Astrocyte (in vitro differentiated cells and primary cell): ENCODE measurements around the gene ZNF592. TPM values are rescaled to one million over a fixed set of nuclear protein-coding genes. Genes with fewer than 3 reads are reported as not detected.
"Not testable (repeated sequence)": the region's sequence is repeated elsewhere in the genome, so short reads cannot be mapped to it uniquely, and the experiment has no call there.

Experiments used
- DNase-seq: peaks from one replicate; pipeline ENCODE4 v3.0.0-alpha.2; 2010; ENCODE audit warnings: low read depth
- FAIRE-seq: peaks from 2 replicates; lab custom pipeline; 2011; peaks lifted over from hg19 to GRCh38; lab: Jason Lieb, UNC
- H2AFZ ChIP-seq: 2 replicates; pipeline ENCODE4 v1.6.0; 2012; ENCODE audit warnings: low read depth, low read length, inconsistent platforms
- H3K27ac ChIP-seq: 2 replicates; pipeline ENCODE4 v1.5.1; 2011; ENCODE audit warnings: low read depth, low read length, inconsistent platforms
- H3K27me3 ChIP-seq: 2 replicates; pipeline ENCODE4 v1.6.0; 2011; ENCODE audit warnings: low read length, inconsistent platforms; ENCODE audit not compliant: insufficient read depth
- H3K36me3 ChIP-seq: 2 replicates; pipeline ENCODE4 v1.5.1; 2011; ENCODE audit warnings: low read length, inconsistent platforms; ENCODE audit not compliant: insufficient read depth
- H3K4me1 ChIP-seq: 2 replicates; pipeline ENCODE4 v1.5.1; 2011; ENCODE audit warnings: low read length, inconsistent platforms; ENCODE audit not compliant: insufficient read depth
- H3K4me2 ChIP-seq: 2 replicates; pipeline ENCODE4 v1.6.0; 2012; ENCODE audit warnings: low read length, inconsistent platforms
- H3K4me3 ChIP-seq: 2 replicates; pipeline ENCODE4 v1.5.1; 2011; ENCODE audit warnings: low read depth, mild to moderate bottlenecking, low read length, inconsistent platforms; ENCODE audit not compliant: insufficient read depth
- H3K79me2 ChIP-seq: 2 replicates; pipeline ENCODE4 v1.6.0; 2012; ENCODE audit warnings: mild to moderate bottlenecking, low read length, inconsistent platforms; ENCODE audit not compliant: insufficient read depth
- H3K9ac ChIP-seq: 2 replicates; pipeline ENCODE4 v1.6.0; 2012; ENCODE audit warnings: mild to moderate bottlenecking, low read length, inconsistent platforms
- H3K9me3 ChIP-seq: 2 replicates; pipeline ENCODE4 v1.5.1; 2012; ENCODE audit warnings: low read depth, mild to moderate bottlenecking, low read length, inconsistent platforms; ENCODE audit not compliant: insufficient read depth
- H4K20me1 ChIP-seq: 2 replicates; pipeline ENCODE4 v1.6.0; 2012; ENCODE audit warnings: low read length, inconsistent platforms; ENCODE audit not compliant: insufficient read depth
- H3K27ac Mint-ChIP-seq: one replicate; pipeline ENCODE4 v1.8.0; 2021; ENCODE audit warnings: mild to moderate bottlenecking, mixed read lengths; ENCODE audit not compliant: unreplicated experiment
- H3K27me3 Mint-ChIP-seq: one replicate; pipeline ENCODE4 v1.8.0; 2021; ENCODE audit warnings: low read depth, mixed read lengths; ENCODE audit not compliant: unreplicated experiment
- H3K36me3 Mint-ChIP-seq: one replicate; pipeline ENCODE4 v1.8.0; 2021; ENCODE audit warnings: low read depth, mixed read lengths; ENCODE audit not compliant: unreplicated experiment
- H3K4me1 Mint-ChIP-seq: one replicate; pipeline ENCODE4 v1.8.0; 2021; ENCODE audit warnings: low read depth, mixed read lengths; ENCODE audit not compliant: unreplicated experiment
- H3K4me3 Mint-ChIP-seq: one replicate; pipeline ENCODE4 v1.8.0; 2021; ENCODE audit warnings: mild to moderate bottlenecking, moderate library complexity, mixed read lengths; ENCODE audit not compliant: unreplicated experiment
- H3K9me3 Mint-ChIP-seq: one replicate; pipeline ENCODE4 v1.8.0; 2021; ENCODE audit warnings: mild to moderate bottlenecking, mixed read lengths; ENCODE audit not compliant: unreplicated experiment
- CTCF ChIP-seq: IDR thresholded peaks from 2 replicates; pipeline ENCODE4 v1.5.1; 2011; ENCODE audit warnings: low read depth, mild to moderate bottlenecking, inconsistent platforms, low read length, moderate library complexity; ENCODE audit not compliant: insufficient read depth
- EZH2 ChIP-seq: IDR thresholded peaks from 2 replicates; pipeline ENCODE4 v1.6.1; 2012; ENCODE audit warnings: mild to moderate bottlenecking, low read length, inconsistent platforms; ENCODE audit not compliant: insufficient read depth
- total RNA-seq: library from RNA; stranded (reverse); gene quantifications from 2 replicates; pipeline ENCODE4 v1.2.1, GENCODE V29; 2021

Gene ZNF592
- total RNA-seq, 1 donor from 2014 or later: 25.1 TPM

- H3K79me2 ChIP-seq: peaks cover 88% of the 10 kb centered on the region
- no peaks in the 10 kb centered on the region for H3K27me3 ChIP-seq
- H3K4me3 ChIP-seq: no peak overlapping the region
- Mint-ChIP-seq H3K4me1 (peaks cover 29% of the 10 kb centered on the region), H3K27me3 (no peaks in the 10 kb centered on the region), H3K27ac (no peak overlapping the region), H3K4me3 (no peak overlapping the region), H3K36me3 (peaks cover 3% of the 10 kb centered on the region), H3K9me3 (no peaks in the 10 kb centered on the region)
- FAIRE-seq (no peak), DNase-seq (no peak)
- no peak overlapping the region for H2AFZ ChIP-seq
- no peaks in the 10 kb centered on the region for H3K9me3 ChIP-seq
- H3K4me1 ChIP-seq: peaks cover 32% of the 10 kb centered on the region
- peaks cover 79% of the 10 kb centered on the region for H4K20me1 ChIP-seq
- TF ChIP-seq EZH2 (no peak), CTCF (no peak)
- no peaks in the 10 kb centered on the region for H3K36me3 ChIP-seq
- H3K4me2 ChIP-seq: peak overlapping the region; percentile 68
- peak overlapping the region; percentile 8 for H3K27ac ChIP-seq
- no peak overlapping the region for H3K9ac ChIP-seq
Observed at GRCh38 chr15:84752195-84752594, 3.8 kb downstream of the ZNF592 start.

DNA sequence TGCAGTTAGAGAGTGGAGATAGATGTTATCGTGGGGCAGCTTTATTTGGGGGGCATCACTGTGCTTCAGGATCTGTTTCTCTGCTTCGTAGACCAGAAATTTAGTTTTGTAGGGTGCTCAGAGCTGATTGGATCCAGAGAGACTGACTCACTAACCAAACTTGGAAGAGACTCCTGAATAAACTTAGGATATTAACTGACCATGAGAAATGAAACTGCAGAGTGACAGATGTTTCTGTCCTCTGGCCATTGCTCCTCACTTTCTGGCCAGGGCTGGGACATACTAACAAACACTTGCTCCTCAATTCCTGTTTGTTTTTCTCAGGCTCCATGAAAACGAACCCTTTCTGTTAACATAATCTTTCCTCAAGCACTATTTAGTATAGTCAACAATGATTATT, 4.3 kb downstream of the ZNF592 start:
- peaks cover 84% of the 10 kb centered on the region for H4K20me1 ChIP-seq
- DNase-seq (peak; percentile 36), FAIRE-seq (no peak)
- TF ChIP-seq EZH2 (no peak), CTCF (no peak)
- H3K27me3 Mint-ChIP-seq: no peaks in the 10 kb centered on the region
- no peaks in the 10 kb centered on the region for H3K9me3 Mint-ChIP-seq
- H3K4me3 Mint-ChIP-seq: no peak overlapping the region
- H3K27ac Mint-ChIP-seq: no peak overlapping the region
- H3K4me1 Mint-ChIP-seq: peaks cover 28% of the 10 kb centered on the region
- H3K27ac ChIP-seq: peak overlapping the region; percentile 6
- H3K9ac ChIP-seq: no peak overlapping the region
- H3K4me3 ChIP-seq: no peak overlapping the region
- no peak overlapping the region for H2AFZ ChIP-seq
- peaks cover 3% of the 10 kb centered on the region for H3K36me3 Mint-ChIP-seq
- no peaks in the 10 kb centered on the region for H3K27me3 ChIP-seq
- no peaks in the 10 kb centered on the region for H3K9me3 ChIP-seq
- peaks cover 90% of the 10 kb centered on the region for H3K79me2 ChIP-seq
- peaks cover 27% of the 10 kb centered on the region for H3K4me1 ChIP-seq
- peak overlapping the region; percentile 68 for H3K4me2 ChIP-seq
- no peaks in the 10 kb centered on the region for H3K36me3 ChIP-seq

- not testable (repeated sequence) for H3K9ac ChIP-seq, H3K27ac Mint-ChIP-seq, H3K27ac ChIP-seq, H3K4me2 ChIP-seq, H3K36me3 ChIP-seq, H3K27me3 Mint-ChIP-seq, FAIRE-seq, H3K27me3 ChIP-seq, H3K9me3 ChIP-seq, H3K4me3 Mint-ChIP-seq, H3K4me3 ChIP-seq, H3K36me3 Mint-ChIP-seq, DNase-seq, H2AFZ ChIP-seq, H3K9me3 Mint-ChIP-seq
- H3K79me2 ChIP-seq: peaks cover 100% of the 10 kb centered on the region
- peaks cover 22% of the 10 kb centered on the region for H3K4me1 Mint-ChIP-seq
- H3K4me1 ChIP-seq: peaks cover 20% of the 10 kb centered on the region
- H4K20me1 ChIP-seq: peaks cover 91% of the 10 kb centered on the region
Observed at GRCh38 chr15:84754889-84755288, 6.5 kb downstream of the ZNF592 start.
